Measurements from ENCODE around the gene ABI3BP.

DNA sequence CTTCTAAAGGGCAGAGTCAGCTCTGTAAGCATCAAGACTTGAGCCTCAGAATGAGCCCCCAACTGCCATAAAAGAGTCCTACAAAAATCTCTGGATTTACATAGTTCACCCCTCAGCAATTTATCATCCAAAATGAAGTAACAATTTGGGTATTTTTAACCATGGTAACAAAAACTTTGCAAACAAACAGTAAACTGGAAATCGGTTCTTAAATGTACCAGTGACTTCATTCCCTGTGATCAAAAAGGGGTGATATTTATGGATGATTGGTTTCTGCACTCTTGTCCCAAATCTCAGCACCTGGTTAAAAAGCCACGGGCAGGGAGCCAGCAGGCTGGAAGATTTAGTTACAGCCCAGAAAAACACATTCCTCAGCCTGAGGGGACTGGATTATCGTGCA is 210.3 kb downstream of the ABI3BP start:
- TF ChIP-seq POLR2AphosphoS5 (IDR thresholded peaks at IDR 0.05; ENCODE audit: low read depth, low read length) (no peak), POLR2A (IDR thresholded peaks at IDR 0.05; ENCODE audit: low read depth, low read length) (no peak), TAF1 (IDR thresholded peaks at IDR 0.05; ENCODE audit: low read depth, low read length) (no peak), POU2F2 (IDR thresholded peaks at IDR 0.05; ENCODE audit: low read depth, low read length) (no peak), SPI1 (IDR thresholded peaks at IDR 0.05; ENCODE audit: low read depth, low read length) (no peak), PAX5 (IDR thresholded peaks at IDR 0.05; ENCODE audit: insufficient read depth, low read length, severe bottlenecking) (no peak)
